Measurements from ENCODE around the gene ARMC6.

The ARMC6 gene

GRCh38 chr19:19042732-19043280 is 9.4 kb downstream of the ARMC6 start:
- H2BK5ac ChIP-seq (ENCODE audit: low read length) = no peak overlapping the region
- H2BK15ac ChIP-seq (replicated peaks; ENCODE audit: low read depth) = no peak overlapping the region
- peaks cover 17% of the 10 kb centered on the region for H3K79me1 ChIP-seq (ENCODE audit: low read length)
- no peak for DNase-seq
- H3K4ac ChIP-seq (ENCODE audit: low read depth, low read length) = no peak overlapping the region
- H3K79me2 ChIP-seq (ENCODE audit: control insufficient read depth, insufficient read depth, low read length) = peaks cover 19% of the 10 kb centered on the region
- H3K27ac ChIP-seq (ENCODE audit: low read depth, low read length) = no peak overlapping the region
- H4K5ac ChIP-seq (ENCODE audit: low read length) = no peak overlapping the region
- no peak overlapping the region for H3K4me2 ChIP-seq (ENCODE audit: low read length)
- H3K56ac ChIP-seq (ENCODE audit: low read length) = no peak overlapping the region
- H2BK120ac ChIP-seq (ENCODE audit: low read depth, low read length) = no peak overlapping the region
- H3K36me3 ChIP-seq (ENCODE audit: control insufficient read depth, insufficient read depth, low read length) = peaks cover 7% of the 10 kb centered on the region
- H3K18ac ChIP-seq (ENCODE audit: low read length) = no peak overlapping the region
- H3K4me1 ChIP-seq (ENCODE audit: control insufficient read depth, low read depth, low read length) = no peaks in the 10 kb centered on the region
- H3K23ac ChIP-seq (ENCODE audit: low read length) = no peak overlapping the region
- H3K9ac ChIP-seq (ENCODE audit: low read length) = no peak overlapping the region
- no CpG with 5 or more reads among the region's 13 CpGs for WGBS (ENCODE audit: extremely low coverage, insufficient coverage, low lambda C conversion rate)
- H3K4me3 ChIP-seq (ENCODE audit: low read length) = no peak overlapping the region
- no peak overlapping the region for H4K8ac ChIP-seq (ENCODE audit: low read depth, low read length)
- H3K27me3 ChIP-seq (ENCODE audit: insufficient read depth, low read length, poor library complexity) = no peaks in the 10 kb centered on the region
- H2AK5ac ChIP-seq (ENCODE audit: low read length) = no peak overlapping the region

DNA sequence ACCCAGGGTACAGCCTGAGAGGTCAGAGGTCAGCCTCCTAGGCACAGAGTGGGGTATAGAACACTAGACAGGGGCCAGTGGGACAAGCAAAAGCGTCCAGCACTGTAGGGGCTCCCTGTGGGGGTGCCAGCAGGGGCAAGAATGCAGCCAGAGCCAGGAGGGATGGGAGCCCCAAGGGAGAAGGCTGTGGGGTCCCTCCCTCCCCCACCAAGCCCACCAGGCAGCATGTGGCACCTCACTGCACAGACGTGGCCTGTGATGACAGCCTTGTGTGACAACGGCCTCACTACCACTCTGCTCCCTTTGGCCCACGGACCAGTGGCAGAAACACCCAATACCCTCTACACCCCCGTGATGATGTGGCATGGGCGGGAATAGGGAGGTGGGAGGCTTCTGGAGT is 10.1 kb downstream of the ARMC6 start:
- H3K4ac ChIP-seq (ENCODE audit: low read depth, low read length) = no peak overlapping the region
- peaks cover 16% of the 10 kb centered on the region for H3K79me1 ChIP-seq (ENCODE audit: low read length)
- H3K18ac ChIP-seq (ENCODE audit: low read length) = no peak overlapping the region
- no peaks in the 10 kb centered on the region for H3K4me1 ChIP-seq (ENCODE audit: control insufficient read depth, low read depth, low read length)
- H3K23ac ChIP-seq (ENCODE audit: low read length) = no peak overlapping the region
- no peak overlapping the region for H2BK15ac ChIP-seq (replicated peaks; ENCODE audit: low read depth)
- no peak overlapping the region for H4K5ac ChIP-seq (ENCODE audit: low read length)
- peaks cover 7% of the 10 kb centered on the region for H3K36me3 ChIP-seq (ENCODE audit: control insufficient read depth, insufficient read depth, low read length)
- WGBS (ENCODE audit: extremely low coverage, insufficient coverage, low lambda C conversion rate) = no CpG with 5 or more reads among the region's 6 CpGs
- DNase-seq = no peak
- no peak overlapping the region for H3K27ac ChIP-seq (ENCODE audit: low read depth, low read length)
- no peak overlapping the region for H2BK120ac ChIP-seq (ENCODE audit: low read depth, low read length)
- no peak overlapping the region for H2AK5ac ChIP-seq (ENCODE audit: low read length)
- no peaks in the 10 kb centered on the region for H3K27me3 ChIP-seq (ENCODE audit: insufficient read depth, low read length, poor library complexity)
- no peak overlapping the region for H3K4me2 ChIP-seq (ENCODE audit: low read length)
- peaks cover 14% of the 10 kb centered on the region for H3K79me2 ChIP-seq (ENCODE audit: control insufficient read depth, insufficient read depth, low read length)
- no peak overlapping the region for H3K4me3 ChIP-seq (ENCODE audit: low read length)
- H2BK5ac ChIP-seq (ENCODE audit: low read length) = no peak overlapping the region
- no peak overlapping the region for H3K56ac ChIP-seq (ENCODE audit: low read length)
- no peak overlapping the region for H4K8ac ChIP-seq (ENCODE audit: low read depth, low read length)
- no peak overlapping the region for H3K9ac ChIP-seq (ENCODE audit: low read length)

DNA sequence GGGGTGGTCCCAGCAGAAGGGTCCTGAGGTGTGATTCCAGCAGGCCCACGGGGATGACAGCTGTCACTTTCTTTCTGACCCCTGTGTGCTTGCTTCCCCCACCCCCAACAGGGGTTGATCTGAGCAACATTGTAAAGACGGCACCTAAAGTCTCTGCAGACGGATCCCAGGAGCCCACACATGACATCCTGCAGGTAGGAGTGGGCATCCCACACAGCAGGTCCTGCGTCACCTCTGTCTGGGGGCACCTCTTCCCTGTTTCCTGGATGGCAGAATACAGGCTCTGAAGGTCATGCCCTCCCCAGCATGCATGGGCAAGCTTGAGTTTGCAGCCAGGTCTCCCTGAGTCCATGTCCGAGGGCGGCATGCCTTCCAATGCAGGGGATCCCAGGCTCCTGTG is 10.5 kb downstream of the ARMC6 start:
- Histone ChIP-seq H4K5ac (ENCODE audit: low read length) (no peak overlapping the region), H3K56ac (ENCODE audit: low read length) (no peak overlapping the region), H3K4me3 (ENCODE audit: low read length) (no peak overlapping the region), H3K9ac (ENCODE audit: low read length) (no peak overlapping the region), H2BK15ac (replicated peaks; ENCODE audit: low read depth) (no peak overlapping the region), H2BK120ac (ENCODE audit: low read depth, low read length) (no peak overlapping the region), H2AK5ac (ENCODE audit: low read length) (no peak overlapping the region), H3K4me1 (ENCODE audit: control insufficient read depth, low read depth, low read length) (no peaks in the 10 kb centered on the region), H3K36me3 (ENCODE audit: control insufficient read depth, insufficient read depth, low read length) (peaks cover 7% of the 10 kb centered on the region), H3K27me3 (ENCODE audit: insufficient read depth, low read length, poor library complexity) (no peaks in the 10 kb centered on the region), H3K4me2 (ENCODE audit: low read length) (no peak overlapping the region), H4K8ac (ENCODE audit: low read depth, low read length) (no peak overlapping the region), H3K79me1 (ENCODE audit: low read length) (peaks cover 16% of the 10 kb centered on the region), H3K27ac (ENCODE audit: low read depth, low read length) (no peak overlapping the region), H2BK5ac (ENCODE audit: low read length) (no peak overlapping the region), H3K79me2 (ENCODE audit: control insufficient read depth, insufficient read depth, low read length) (peaks cover 14% of the 10 kb centered on the region), H3K23ac (ENCODE audit: low read length) (no peak overlapping the region), H3K18ac (ENCODE audit: low read length) (no peak overlapping the region), H3K4ac (ENCODE audit: low read depth, low read length) (no peak overlapping the region)
- no CpG with 5 or more reads among the region's 6 CpGs for WGBS (ENCODE audit: extremely low coverage, insufficient coverage, low lambda C conversion rate)
- no peak for DNase-seq

- no peak overlapping the region for H3K4ac ChIP-seq (ENCODE audit: low read depth, low read length)
- no peaks in the 10 kb centered on the region for H3K27me3 ChIP-seq (ENCODE audit: insufficient read depth, low read length, poor library complexity)
- H3K4me3 ChIP-seq (ENCODE audit: low read length) = no peak overlapping the region
- no peak overlapping the region for H2BK5ac ChIP-seq (ENCODE audit: low read length)
- H3K23ac ChIP-seq (ENCODE audit: low read length) = no peak overlapping the region
- H3K9ac ChIP-seq (ENCODE audit: low read length) = no peak overlapping the region
- DNase-seq = no peak
- no peaks in the 10 kb centered on the region for H3K4me1 ChIP-seq (ENCODE audit: control insufficient read depth, low read depth, low read length)
- H3K27ac ChIP-seq (ENCODE audit: low read depth, low read length) = peak overlapping the region; percentile 49
- no peak overlapping the region for H4K5ac ChIP-seq (ENCODE audit: low read length)
- peaks cover 7% of the 10 kb centered on the region for H3K36me3 ChIP-seq (ENCODE audit: control insufficient read depth, insufficient read depth, low read length)
- H3K79me2 ChIP-seq (ENCODE audit: control insufficient read depth, insufficient read depth, low read length) = no peaks in the 10 kb centered on the region
- H2BK15ac ChIP-seq (replicated peaks; ENCODE audit: low read depth) = no peak overlapping the region
- no peak overlapping the region for H3K18ac ChIP-seq (ENCODE audit: low read length)
- H2AK5ac ChIP-seq (ENCODE audit: low read length) = no peak overlapping the region
- no peak overlapping the region for H2BK120ac ChIP-seq (ENCODE audit: low read depth, low read length)
- H3K4me2 ChIP-seq (ENCODE audit: low read length) = no peak overlapping the region
- H3K56ac ChIP-seq (ENCODE audit: low read length) = no peak overlapping the region
- H3K79me1 ChIP-seq (ENCODE audit: low read length) = no peaks in the 10 kb centered on the region
- no peak overlapping the region for H4K8ac ChIP-seq (ENCODE audit: low read depth, low read length)
- WGBS (ENCODE audit: extremely low coverage, insufficient coverage, low lambda C conversion rate) = no CpG with 5 or more reads among the region's 2 CpGs
Measured at GRCh38 chr19:19049406-19049805, 16.0 kb downstream of the ARMC6 start.

DNA sequence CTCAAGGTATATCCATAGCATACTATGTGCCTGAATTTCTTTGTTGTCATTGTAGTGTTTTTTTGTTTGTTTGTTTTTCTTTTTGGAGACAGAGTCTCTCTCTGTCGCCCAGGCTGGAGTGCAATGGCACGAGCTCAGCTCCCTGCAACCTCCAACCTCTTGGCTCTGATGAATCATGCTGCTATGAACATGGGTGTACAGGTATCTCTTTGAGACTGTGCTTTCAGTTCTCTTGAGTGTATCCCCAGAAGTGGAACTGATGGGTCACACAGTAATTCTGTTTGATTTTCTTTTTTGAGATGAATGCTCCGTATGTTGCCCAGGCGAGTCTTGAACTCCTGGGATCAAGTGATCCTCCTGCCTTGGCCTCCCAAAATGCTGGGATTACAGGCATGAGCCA is 16.7 kb downstream of the ARMC6 start:
- Histone ChIP-seq H3K4ac (ENCODE audit: low read depth, low read length) (no peak overlapping the region), H2AK5ac (ENCODE audit: low read length) (no peak overlapping the region), H3K79me1 (ENCODE audit: low read length) (no peaks in the 10 kb centered on the region), H3K27me3 (ENCODE audit: insufficient read depth, low read length, poor library complexity) (no peaks in the 10 kb centered on the region), H3K27ac (ENCODE audit: low read depth, low read length) (no peak overlapping the region), H3K79me2 (ENCODE audit: control insufficient read depth, insufficient read depth, low read length) (no peaks in the 10 kb centered on the region), H2BK5ac (ENCODE audit: low read length) (no peak overlapping the region), H3K4me3 (ENCODE audit: low read length) (no peak overlapping the region), H3K36me3 (ENCODE audit: control insufficient read depth, insufficient read depth, low read length) (peaks cover 9% of the 10 kb centered on the region), H3K56ac (ENCODE audit: low read length) (no peak overlapping the region), H3K4me2 (ENCODE audit: low read length) (no peak overlapping the region), H4K5ac (ENCODE audit: low read length) (no peak overlapping the region), H2BK120ac (ENCODE audit: low read depth, low read length) (no peak overlapping the region), H3K23ac (ENCODE audit: low read length) (no peak overlapping the region), H3K18ac (ENCODE audit: low read length) (no peak overlapping the region), H4K8ac (ENCODE audit: low read depth, low read length) (no peak overlapping the region), H3K9ac (ENCODE audit: low read length) (no peak overlapping the region), H3K4me1 (ENCODE audit: control insufficient read depth, low read depth, low read length) (no peaks in the 10 kb centered on the region), H2BK15ac (replicated peaks; ENCODE audit: low read depth) (no peak overlapping the region)
- no CpG with 5 or more reads among the region's 4 CpGs for WGBS (ENCODE audit: extremely low coverage, insufficient coverage, low lambda C conversion rate)
- no peak for DNase-seq

DNA sequence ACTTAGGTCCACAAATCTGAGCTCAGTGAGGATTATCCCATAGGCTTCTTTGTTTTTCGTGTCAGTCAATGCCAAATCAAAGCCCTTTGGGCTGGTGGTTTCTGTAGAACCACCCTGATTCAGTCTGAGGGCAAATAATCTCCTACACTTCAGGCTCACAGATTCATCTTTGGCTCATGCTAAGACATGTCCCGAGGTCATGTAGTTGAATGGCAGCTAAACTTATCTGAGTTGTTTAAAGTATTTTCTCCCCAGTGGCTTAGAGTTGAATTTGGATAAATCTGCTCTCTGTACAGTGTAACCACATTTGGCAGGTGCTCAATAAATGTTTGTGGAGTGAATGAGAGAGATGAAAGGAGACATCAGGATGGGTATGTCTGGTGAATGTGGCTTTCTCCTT is 17.3 kb downstream of the ARMC6 start:
- H3K36me3 ChIP-seq (ENCODE audit: control insufficient read depth, insufficient read depth, low read length) = peaks cover 14% of the 10 kb centered on the region
- H3K27ac ChIP-seq (ENCODE audit: low read depth, low read length) = no peak overlapping the region
- no peak for DNase-seq
- no peak overlapping the region for H2AK5ac ChIP-seq (ENCODE audit: low read length)
- no peak overlapping the region for H4K5ac ChIP-seq (ENCODE audit: low read length)
- H3K79me2 ChIP-seq (ENCODE audit: control insufficient read depth, insufficient read depth, low read length) = no peaks in the 10 kb centered on the region
- H3K4me2 ChIP-seq (ENCODE audit: low read length) = no peak overlapping the region
- H3K56ac ChIP-seq (ENCODE audit: low read length) = no peak overlapping the region
- H3K79me1 ChIP-seq (ENCODE audit: low read length) = no peaks in the 10 kb centered on the region
- no peaks in the 10 kb centered on the region for H3K27me3 ChIP-seq (ENCODE audit: insufficient read depth, low read length, poor library complexity)
- H3K4me3 ChIP-seq (ENCODE audit: low read length) = no peak overlapping the region
- no peaks in the 10 kb centered on the region for H3K4me1 ChIP-seq (ENCODE audit: control insufficient read depth, low read depth, low read length)
- H3K23ac ChIP-seq (ENCODE audit: low read length) = no peak overlapping the region
- no peak overlapping the region for H3K9ac ChIP-seq (ENCODE audit: low read length)
- H3K4ac ChIP-seq (ENCODE audit: low read depth, low read length) = no peak overlapping the region
- no peak overlapping the region for H2BK15ac ChIP-seq (replicated peaks; ENCODE audit: low read depth)
- H3K18ac ChIP-seq (ENCODE audit: low read length) = no peak overlapping the region
- H2BK120ac ChIP-seq (ENCODE audit: low read depth, low read length) = no peak overlapping the region
- H2BK5ac ChIP-seq (ENCODE audit: low read length) = no peak overlapping the region
- no peak overlapping the region for H4K8ac ChIP-seq (ENCODE audit: low read depth, low read length)
- WGBS (ENCODE audit: extremely low coverage, insufficient coverage, low lambda C conversion rate) = no CpG with 5 or more reads among the region's 2 CpGs

Data from mesendoderm (in vitro differentiated cells).